Endothelial cell of umbilical vein (primary cell): Measurements from ENCODE around the gene RPS6KA4. TPM values are rescaled to one million over a fixed set of nuclear protein-coding genes. Genes with fewer than 3 reads are reported as not detected.

ENCODE experiments used
- BruUV-seq: library from RNA; stranded (reverse); fragments of 400-500 nt; replicated peaks from 2 replicates; lab custom pipeline; 2021; lab: Mats Ljungman, UMichigan
- CTCF ChIA-PET: fragments of 300-600, 350-600 bp; sonication (Branson Sonifier 250); formaldehyde crosslinking; loops from one replicate; lab custom pipeline; 2021; ENCODE audit warnings: antibody characterized with exemption, inconsistent platforms; lab: Charles Lee
- POLR2A ChIA-PET: fragments of 300-600, 350-600 bp; sonication (Branson Sonifier 250); formaldehyde crosslinking; loops from one replicate; lab custom pipeline; 2021; ENCODE audit warnings: antibody characterized with exemption, inconsistent platforms; lab: Charles Lee
- DNase-seq: peaks from one replicate; pipeline ENCODE4 v3.0.0-alpha.2; 2011; ENCODE audit warnings: low read depth, low spot score
- FAIRE-seq: peaks from 2 replicates; lab custom pipeline; 2011; peaks lifted over from hg19 to GRCh38; lab: Jason Lieb, UNC
- H2AFZ ChIP-seq: 2 replicates; pipeline ENCODE4 v1.6.0; 2012; ENCODE audit warnings: low read depth, low read length, control low read depth, inconsistent platforms
- H3K27ac ChIP-seq: 2 replicates; pipeline ENCODE4 v1.5.1; 2011; ENCODE audit warnings: low read depth, mild to moderate bottlenecking, control low read depth, low read length, moderate library complexity; ENCODE audit not compliant: insufficient read depth
- H3K27me3 ChIP-seq, 2 experiments: 2 replicates each; pipeline versions ENCODE4 v1.6.0 to v1.6.1; 2011; ENCODE audit warnings: low read length in 2 of 2, mixed read lengths in 1 of 2; ENCODE audit not compliant: control insufficient read depth in 2 of 2, insufficient read depth in 2 of 2
- H3K36me3 ChIP-seq, 2 experiments: 2 replicates in 1 of 2; 3 replicates in 1 of 2; pipeline ENCODE4 v1.5.1; 2011; ENCODE audit warnings: low read length in 2 of 2, mild to moderate bottlenecking in 1 of 2, moderate library complexity in 1 of 2; ENCODE audit not compliant: control insufficient read depth in 2 of 2, insufficient read depth in 2 of 2; ENCODE audit errors: extremely low read depth in 1 of 2
- H3K4me1 ChIP-seq: 3 replicates; pipeline ENCODE4 v1.5.1; 2011; ENCODE audit warnings: mild to moderate bottlenecking, low read length; ENCODE audit not compliant: control insufficient read depth, insufficient read depth; ENCODE audit errors: extremely low read depth
- H3K4me2 ChIP-seq: 2 replicates; pipeline ENCODE4 v1.6.1; 2011; ENCODE audit warnings: low read length, control low read depth, mixed read lengths; ENCODE audit not compliant: insufficient read depth
- H3K4me3 ChIP-seq, 3 experiments: fragments of 200-600 bp in 1 of 3; sonication (generic), shearing (Covaris generic) in 1 of 3; replicated peaks in 1 of 3; 2 replicates each; pipeline ENCODE4 v1.5.1; 2011 to 2016; ENCODE audit warnings: control low read depth in 3 of 3, low read length in 3 of 3, mild to moderate bottlenecking in 2 of 3, inconsistent platforms in 1 of 3, low read depth in 1 of 3, moderate library complexity in 1 of 3; ENCODE audit not compliant: insufficient read depth in 1 of 3
- H3K79me2 ChIP-seq: 2 replicates; pipeline ENCODE4 v1.6.0; 2012; ENCODE audit warnings: low read length, inconsistent platforms; ENCODE audit not compliant: control insufficient read depth, insufficient read depth
- H3K9ac ChIP-seq: replicated peaks from 2 replicates; pipeline ENCODE3; 2011; ENCODE audit warnings: low read length, control low read depth; ENCODE audit not compliant: insufficient read depth; ENCODE audit errors: extremely low read depth
- H3K9me1 ChIP-seq: replicated peaks from 3 replicates; pipeline ENCODE4 v1.6.0; 2011; ENCODE audit warnings: mild to moderate bottlenecking, low read length; ENCODE audit not compliant: control insufficient read depth, insufficient read depth; ENCODE audit errors: extremely low read depth
- H3K9me3 ChIP-seq: replicated peaks from 2 replicates; pipeline ENCODE4 v1.5.1; 2012; ENCODE audit warnings: low read length, inconsistent platforms; ENCODE audit not compliant: control insufficient read depth, insufficient read depth
- H4K20me1 ChIP-seq: replicated peaks from 2 replicates; pipeline ENCODE3; 2011; ENCODE audit warnings: mild to moderate bottlenecking, low read length; ENCODE audit not compliant: control insufficient read depth, insufficient read depth; ENCODE audit errors: extremely low read depth
- CTCF ChIP-seq, 2 donors: IDR thresholded peaks; 1 replicate in 1 of 2; 2 replicates in 1 of 2; pipeline ENCODE4 v1.5.1; 2011; ENCODE audit warnings: low read length in 2 of 2, mild to moderate bottlenecking in 2 of 2, moderate library complexity in 2 of 2, control low read depth in 1 of 2, inconsistent platforms in 1 of 2, low read depth in 1 of 2; ENCODE audit not compliant: insufficient read depth in 1 of 2; ENCODE audit errors: extremely low read depth in 1 of 2
- EZH2 ChIP-seq: IDR thresholded peaks from 2 replicates; pipeline ENCODE4 v1.6.1; 2012; ENCODE audit warnings: borderline replicate concordance, low read depth, mild to moderate bottlenecking, moderate library complexity, low read length, inconsistent platforms; ENCODE audit not compliant: severe bottlenecking
- FOS ChIP-seq: IDR thresholded peaks from 2 replicates; pipeline ENCODE4 v1.6.1; 2011; ENCODE audit warnings: mild to moderate bottlenecking, low read length, moderate library complexity, borderline replicate concordance; ENCODE audit not compliant: insufficient read depth
- GATA2 ChIP-seq: IDR thresholded peaks from 2 replicates; pipeline ENCODE4 v1.7.0; 2011; ENCODE audit warnings: low read depth, mild to moderate bottlenecking, moderate library complexity, mixed read lengths, low read length; ENCODE audit not compliant: insufficient read length, insufficient read depth
- JUN ChIP-seq: IDR thresholded peaks from 2 replicates; pipeline ENCODE4 v1.6.1; 2011; ENCODE audit warnings: borderline replicate concordance, low read depth; ENCODE audit not compliant: insufficient read length, insufficient read depth
- MAX ChIP-seq: IDR thresholded peaks from 2 replicates; pipeline ENCODE4 v1.6.1; 2011; ENCODE audit not compliant: insufficient read depth, insufficient read length
- MYC ChIP-seq: IDR thresholded peaks from one replicate; pipeline ENCODE4 v1.6.1; 2011; ENCODE audit warnings: mild to moderate bottlenecking, low read depth, low read length
- POLR2A ChIP-seq: IDR thresholded peaks from 2 replicates; pipeline ENCODE4 v1.6.1; 2012; ENCODE audit warnings: low read depth, mild to moderate bottlenecking, control low read depth, low read length
- POLR2AphosphoS5 ChIP-seq: IDR thresholded peaks from 2 replicates; pipeline ENCODE4 v1.6.1; 2012; ENCODE audit warnings: low read depth, mild to moderate bottlenecking, control low read depth, low read length, moderate library complexity; ENCODE audit not compliant: insufficient read depth
- dilution Hi-C: fragments of 300-500 bp; cut with MboI; formaldehyde crosslinking; loops from one replicate; pipeline ENCODE4 v1.15.0; 2019; ENCODE audit warnings: low sequenced_read_pairs; ENCODE audit not compliant: extremely low pct_ligation_motif_present
- intact Hi-C: fragments of 100-400 bp; cut with micrococcal nuclease; formaldehyde crosslinking; loops from one replicate; pipeline ENCODE4 v1.10.0; 2022
- polyA plus RNA-seq, 4 experiments: library from polyadenylated mRNA; depleted of rRNA in 3 of 4; stranded (reverse) in 3 of 4; unstranded in 1 of 4; fragments of >200 nt; gene quantifications; 2 replicates each; pipeline versions ENCODE4 v1.2.1 to v1.2.3, GENCODE V29; 2011 to 2012; ENCODE audit warnings: missing spikeins in 1 of 4
- total RNA-seq: library from RNA; stranded (reverse); gene quantifications from 2 replicates; pipeline ENCODE4 v1.2.3, GENCODE V29; 2021

The RPS6KA4 gene
- total and polyA plus RNA-seq, 2 donors (not counting 3 experiments of a cell fraction or from before 2014, with no cell fraction given): 26.5 to 44.1 TPM

GRCh38 chr11:64379160-64379559, 20.2 kb downstream of the RPS6KA4 start:
- FAIRE-seq: no peak
- Histone ChIP-seq H3K4me2 (no peak overlapping the region), H3K9me3 (no peaks in the 10 kb centered on the region), H3K9ac (no peak overlapping the region), H3K9me1 (no peaks in the 10 kb centered on the region), H3K36me3 (no peaks in the 10 kb centered on the region), H3K4me3 (no peak overlapping the region), H2AFZ (no peak overlapping the region), H3K79me2 (no peaks in the 10 kb centered on the region), H3K4me1 (no peaks in the 10 kb centered on the region), H4K20me1 (no peaks in the 10 kb centered on the region), H3K27me3 (peaks cover 0 to 2% of the 10 kb centered on the region in 2 experiments), H3K27ac (no peak overlapping the region)
- intact Hi-C loops (no loop called here), dilution Hi-C loops (no loop called here)
- POLR2A ChIA-PET: no interaction called here
- BruUV-seq: no TSS peak
- DNase-seq: no peak
- TF ChIP-seq MYC (no peak), CTCF (IDR thresholded peaks at IDR 0.05; ENCODE audit: extremely low read depth in 1 of 2, insufficient read depth in 1 of 2, low read depth in 1 of 2, low read length in 2 of 2) (no peak), GATA2 (no peak), MAX (no peak), JUN (no peak), POLR2AphosphoS5 (no peak), EZH2 (no peak), POLR2A (no peak), FOS (no peak)
- CTCF ChIA-PET: interaction anchor here (2.1 kb wide), 1 partner anchor 70 kb away, joined by 5 read pairs; no protein-coding TSS in a partner anchor
